ENCODE measurements around the gene TLE3. TPM values are rescaled to one million over a fixed set of nuclear protein-coding genes. Genes with fewer than 3 reads are reported as not detected.

Gene TLE3
- total RNA-seq, 1 experiment from 2014 or later, result 98.2 TPM

DNA sequence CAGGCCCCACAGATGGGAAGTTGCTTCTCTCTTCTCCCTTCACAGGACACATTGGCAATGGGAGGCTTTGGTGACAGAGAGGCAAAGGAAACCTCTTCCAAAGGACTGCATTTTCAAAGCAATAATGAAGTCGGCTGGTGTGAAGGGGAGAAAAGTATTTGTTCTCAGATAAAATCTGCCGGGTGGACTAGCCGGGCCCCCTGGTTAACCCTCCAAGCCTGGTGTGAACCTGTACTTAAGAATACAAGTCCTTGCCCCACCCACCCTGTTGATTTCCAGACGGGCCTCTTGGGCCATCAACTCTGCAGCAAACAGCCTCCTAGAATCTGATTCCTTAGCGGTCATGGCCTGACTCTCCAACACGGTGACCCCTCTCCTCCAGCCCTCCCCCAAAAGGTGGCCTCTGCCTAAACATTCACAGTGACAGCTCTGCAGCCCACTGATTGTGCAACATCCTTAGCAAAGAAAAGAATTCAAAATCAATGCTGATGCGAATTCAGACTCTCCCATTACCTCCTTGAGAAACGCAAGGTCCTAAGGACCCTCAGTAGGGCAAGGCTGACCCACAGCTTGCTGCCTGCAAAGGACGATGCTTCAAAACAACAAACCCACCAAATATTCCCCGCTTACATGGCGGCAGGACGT, 9.9 kb downstream of the TLE3 start:
- H2BK5ac ChIP-seq (ENCODE audit: insufficient read length, low read length), result no peak overlapping the region
- H3K9me3 ChIP-seq (ENCODE audit: control insufficient read depth, low read depth, low read length), result no peaks in the 10 kb centered on the region
- H2AK5ac ChIP-seq (ENCODE audit: insufficient read length, low read length), result no peak overlapping the region
- H3K14ac ChIP-seq (ENCODE audit: insufficient read depth, low read length), result no peak overlapping the region
- no peak overlapping the region for H2BK120ac ChIP-seq (ENCODE audit: low read depth, low read length, poor library complexity, severe bottlenecking)
- 0 out of 2 replicates have a peak, but pooled peaks cover 2% of the 10 kb centered on the region for H3K27me3 ChIP-seq (ENCODE audit: insufficient read depth, low read length)
- no peaks in the 10 kb centered on the region for H4K20me1 ChIP-seq (ENCODE audit: control insufficient read depth, insufficient read depth, insufficient read length)
- no peaks in the 10 kb centered on the region for H3K23me2 ChIP-seq (ENCODE audit: insufficient read length, low read depth, low read length, poor library complexity, severe bottlenecking)
- H4K8ac ChIP-seq (replicated peaks; ENCODE audit: insufficient read length, low read depth, low read length), result no peak overlapping the region
- H3K18ac ChIP-seq (ENCODE audit: insufficient read length, low read depth, low read length), result no peak overlapping the region
- Mint-ChIP-seq H3K27me3 (ENCODE audit: low read depth) (peaks cover 11% of the 10 kb centered on the region), H3K9me3 (no peaks in the 10 kb centered on the region), H3K36me3 (ENCODE audit: insufficient read depth in 1 of 3, low read depth in 3 of 3) (peaks cover 32 to 78% (median 59%) of the 10 kb centered on the region in 3 experiments), H3K4me1 (peaks cover 88 to 89% of the 10 kb centered on the region in 2 experiments), H3K4me3 (no peak overlapping the region; a peak in 1 of 5 replicates), H3K27ac (no peak overlapping the region; a peak in 1 of 7 replicates)
- peaks cover 41% of the 10 kb centered on the region for H3K4me1 ChIP-seq (ENCODE audit: insufficient read depth, low read length)
- DNase-seq, result no peak
- H2BK20ac ChIP-seq (ENCODE audit: low read depth, low read length, poor library complexity, severe bottlenecking), result no peak overlapping the region
- no peak overlapping the region for H3K27ac ChIP-seq (ENCODE audit: insufficient read length, low read depth, low read length)
- H2BK12ac ChIP-seq (ENCODE audit: insufficient read length, low read depth, low read length), result no peak overlapping the region
- no peak overlapping the region for H3K4ac ChIP-seq (ENCODE audit: low read depth, low read length)
- no peak overlapping the region for H3K4me2 ChIP-seq (ENCODE audit: insufficient read depth, insufficient read length, low read length)
- H3K79me1 ChIP-seq (ENCODE audit: insufficient read depth, low read depth, low read length, poor library complexity, severe bottlenecking), result peaks cover 8% of the 10 kb centered on the region
- TF ChIP-seq, protein P1, sequence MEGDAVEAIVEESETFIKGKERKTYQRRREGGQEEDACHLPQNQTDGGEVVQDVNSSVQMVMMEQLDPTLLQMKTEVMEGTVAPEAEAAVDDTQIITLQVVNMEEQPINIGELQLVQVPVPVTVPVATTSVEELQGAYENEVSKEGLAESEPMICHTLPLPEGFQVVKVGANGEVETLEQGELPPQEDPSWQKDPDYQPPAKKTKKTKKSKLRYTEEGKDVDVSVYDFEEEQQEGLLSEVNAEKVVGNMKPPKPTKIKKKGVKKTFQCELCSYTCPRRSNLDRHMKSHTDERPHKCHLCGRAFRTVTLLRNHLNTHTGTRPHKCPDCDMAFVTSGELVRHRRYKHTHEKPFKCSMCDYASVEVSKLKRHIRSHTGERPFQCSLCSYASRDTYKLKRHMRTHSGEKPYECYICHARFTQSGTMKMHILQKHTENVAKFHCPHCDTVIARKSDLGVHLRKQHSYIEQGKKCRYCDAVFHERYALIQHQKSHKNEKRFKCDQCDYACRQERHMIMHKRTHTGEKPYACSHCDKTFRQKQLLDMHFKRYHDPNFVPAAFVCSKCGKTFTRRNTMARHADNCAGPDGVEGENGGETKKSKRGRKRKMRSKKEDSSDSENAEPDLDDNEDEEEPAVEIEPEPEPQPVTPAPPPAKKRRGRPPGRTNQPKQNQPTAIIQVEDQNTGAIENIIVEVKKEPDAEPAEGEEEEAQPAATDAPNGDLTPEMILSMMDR (conservative IDR thresholded peaks at IDR 0.05), result no peak
- no peak overlapping the region for H2BK15ac ChIP-seq (ENCODE audit: low read depth, low read length)
- no peak overlapping the region for H3K56ac ChIP-seq (ENCODE audit: insufficient read length, low read depth, low read length)
- H3K23ac ChIP-seq (ENCODE audit: insufficient read length, low read depth, low read length), result no peak overlapping the region
- H3K9ac ChIP-seq (ENCODE audit: extremely low read depth, insufficient read length, low read length), result no peak overlapping the region
- no peak overlapping the region for H4K5ac ChIP-seq (ENCODE audit: insufficient read length, low read depth, low read length)
- peaks cover 15% of the 10 kb centered on the region; the same call in 1 of the 2 replicates for H3K79me2 ChIP-seq (ENCODE audit: insufficient read depth, low read length)
- no peak overlapping the region for H3T11ph ChIP-seq (ENCODE audit: low read length)
- H4K91ac ChIP-seq (ENCODE audit: insufficient read length, low read depth, low read length), result no peak overlapping the region
- no peak overlapping the region for H2AFZ ChIP-seq (ENCODE audit: low read length)
- WGBS (ENCODE audit: extremely low coverage, insufficient read length, low lambda C conversion rate), result no CpG with 5 or more reads among the region's 12 CpGs

Data from H9 (cell line).